Upper lobe of left lung (tissue), 4 donors: ENCODE data around the gene PRKD1.

Experiments
- POLR2A ChIP-seq, 4 donors: fragments of 450-650 bp; IDR thresholded peaks; one replicate each; pipeline ENCODE4 v1.5.1; 2016 to 2017; ENCODE audit warnings: antibody characterized with exemption in 4 of 4, mild to moderate bottlenecking in 2 of 4
- POLR2AphosphoS5 ChIP-seq, 2 donors: sonication (generic); formaldehyde crosslinking; IDR thresholded peaks; one replicate each; pipeline ENCODE4 v1.5.1; 2017; ENCODE audit warnings: antibody characterized with exemption in 2 of 2
- TF ChIP-seq, protein P1 (sequence below), 6 experiments: fragments of 450-650 bp in 4 of 6; fragments of 200-600 bp in 2 of 6; sonication (generic) in 2 of 6; IDR thresholded peaks; one replicate each; pipeline ENCODE4 v1.5.1; 2016 to 2019; ENCODE audit warnings: antibody characterized with exemption in 6 of 6

DNA sequence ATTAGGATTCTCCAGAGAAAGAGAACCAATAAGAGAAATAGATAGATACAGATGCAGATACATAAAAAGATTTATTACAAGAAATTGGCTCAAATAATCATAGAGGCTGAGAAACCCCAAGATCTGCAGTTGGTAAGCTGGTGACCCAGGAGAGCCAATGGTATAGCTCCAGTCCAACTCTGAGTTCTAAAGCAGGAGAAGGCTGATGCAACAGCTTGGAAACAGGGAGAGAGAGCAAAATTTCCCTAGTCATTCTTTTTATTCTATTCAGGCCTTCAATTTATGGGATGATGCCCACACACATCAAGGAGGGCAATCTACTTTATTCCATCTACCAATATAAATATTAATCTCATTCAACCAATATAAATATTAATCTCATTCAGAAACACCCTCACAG is 218.2 kb downstream of the PRKD1 start:
- TF ChIP-seq POLR2A (IDR thresholded peaks at IDR 0.05): no peak
- TF ChIP-seq, protein P1, sequence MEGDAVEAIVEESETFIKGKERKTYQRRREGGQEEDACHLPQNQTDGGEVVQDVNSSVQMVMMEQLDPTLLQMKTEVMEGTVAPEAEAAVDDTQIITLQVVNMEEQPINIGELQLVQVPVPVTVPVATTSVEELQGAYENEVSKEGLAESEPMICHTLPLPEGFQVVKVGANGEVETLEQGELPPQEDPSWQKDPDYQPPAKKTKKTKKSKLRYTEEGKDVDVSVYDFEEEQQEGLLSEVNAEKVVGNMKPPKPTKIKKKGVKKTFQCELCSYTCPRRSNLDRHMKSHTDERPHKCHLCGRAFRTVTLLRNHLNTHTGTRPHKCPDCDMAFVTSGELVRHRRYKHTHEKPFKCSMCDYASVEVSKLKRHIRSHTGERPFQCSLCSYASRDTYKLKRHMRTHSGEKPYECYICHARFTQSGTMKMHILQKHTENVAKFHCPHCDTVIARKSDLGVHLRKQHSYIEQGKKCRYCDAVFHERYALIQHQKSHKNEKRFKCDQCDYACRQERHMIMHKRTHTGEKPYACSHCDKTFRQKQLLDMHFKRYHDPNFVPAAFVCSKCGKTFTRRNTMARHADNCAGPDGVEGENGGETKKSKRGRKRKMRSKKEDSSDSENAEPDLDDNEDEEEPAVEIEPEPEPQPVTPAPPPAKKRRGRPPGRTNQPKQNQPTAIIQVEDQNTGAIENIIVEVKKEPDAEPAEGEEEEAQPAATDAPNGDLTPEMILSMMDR (IDR thresholded peaks at IDR 0.05): no peak
- TF ChIP-seq POLR2AphosphoS5 (IDR thresholded peaks at IDR 0.05): no peak
